WTC11 (cell line): ENCODE results near the gene MFSD12. TPM values are rescaled to one million over a fixed set of nuclear protein-coding genes. Genes with fewer than 3 reads are reported as not detected.

Experiments used
- ATAC-seq: fragments of 200-7000 bp; cut with Tn5 transposase; 2 replicates; pipeline ENCODE4 v1.10.0; 2021; ENCODE audit warnings: mild to moderate bottlenecking, moderate library complexity
- CTCF ChIA-PET: fragments of 300-600 bp; sonication (Branson Sonifier 250); formaldehyde crosslinking; loops from one replicate; lab custom pipeline; 2021; ENCODE audit warnings: antibody characterized with exemption; lab: Charles Lee
- POLR2A ChIA-PET: fragments of 350-600 bp; sonication (Branson Sonifier 250); formaldehyde crosslinking; loops from one replicate; lab custom pipeline; 2021; ENCODE audit warnings: antibody characterized with exemption; lab: Charles Lee
- DNase-seq: peaks from one replicate; pipeline ENCODE4 v3.0.0; 2021; ENCODE audit warnings: low spot score
- H3K27ac Mint-ChIP-seq: 2 replicates; pipeline ENCODE4 v1.8.0; 2021; ENCODE audit warnings: mixed read lengths
- H3K27me3 Mint-ChIP-seq: 2 replicates; pipeline ENCODE4 v1.8.0; 2021; ENCODE audit warnings: low read depth, mild to moderate bottlenecking, moderate library complexity, mixed read lengths
- H3K36me3 Mint-ChIP-seq: 2 replicates; pipeline ENCODE4 v1.8.0; 2021; ENCODE audit warnings: mixed read lengths
- H3K4me1 Mint-ChIP-seq: 2 replicates; pipeline ENCODE4 v1.8.0; 2022; ENCODE audit warnings: mixed read lengths
- H3K4me3 Mint-ChIP-seq: 2 replicates; pipeline ENCODE4 v1.8.0; 2021; ENCODE audit warnings: mild to moderate bottlenecking, moderate library complexity, mixed read lengths
- H3K9me3 Mint-ChIP-seq: 2 replicates; pipeline ENCODE4 v1.8.0; 2021; ENCODE audit warnings: mixed read lengths
- ATF3 ChIP-seq: sonication (generic); formaldehyde crosslinking; conservative IDR thresholded peaks from 2 replicates; pipeline ENCODE4 v1.8.1; 2022; ENCODE audit warnings: mild to moderate bottlenecking, missing genetic modification reagents
- CBFB ChIP-seq: sonication (generic); formaldehyde crosslinking; IDR thresholded peaks from 2 replicates; pipeline ENCODE4 v1.8.1; 2022; ENCODE audit warnings: mild to moderate bottlenecking, low read depth, missing genetic modification reagents
- CDX4 ChIP-seq: fragments of 250-450 bp; sonication (Bioruptor Pico); IDR thresholded peaks from 2 replicates; pipeline ENCODE4 v1.9.0; 2021; ENCODE audit warnings: moderate library complexity, mild to moderate bottlenecking, inconsistent platforms, borderline replicate concordance
- CREB1 ChIP-seq: sonication (generic); formaldehyde crosslinking; IDR thresholded peaks from 2 replicates; pipeline ENCODE4 v1.8.0; 2023; ENCODE audit warnings: mild to moderate bottlenecking, missing genetic modification reagents
- E2F4 ChIP-seq: sonication (generic); formaldehyde crosslinking; IDR thresholded peaks from 2 replicates; pipeline ENCODE4 v1.8.1; 2022; ENCODE audit warnings: low read depth, mild to moderate bottlenecking, moderate library complexity, missing genetic modification reagents, borderline replicate concordance
- ELF4 ChIP-seq: sonication (generic); formaldehyde crosslinking; IDR thresholded peaks from 2 replicates; pipeline ENCODE4 v1.8.1; 2022; ENCODE audit warnings: low read depth, mild to moderate bottlenecking, moderate library complexity, missing genetic modification reagents
- FOXK1 ChIP-seq: sonication (generic); formaldehyde crosslinking; IDR thresholded peaks from 2 replicates; pipeline ENCODE4 v1.8.0; 2022; ENCODE audit warnings: mild to moderate bottlenecking, moderate library complexity, missing genetic modification reagents
- NR1H2 ChIP-seq: sonication (generic); formaldehyde crosslinking; IDR thresholded peaks from 2 replicates; pipeline ENCODE4 v1.9.0; 2021; ENCODE audit warnings: mild to moderate bottlenecking, moderate library complexity, missing genetic modification reagents
- NR3C1 ChIP-seq: sonication (generic); formaldehyde crosslinking; conservative IDR thresholded peaks from 2 replicates; pipeline ENCODE4 v1.8.1; 2023; ENCODE audit warnings: low read depth, mild to moderate bottlenecking, missing genetic modification reagents
- ZNF416 ChIP-seq: fragments of 250-450 bp; sonication (Bioruptor Pico); IDR thresholded peaks from 2 replicates; pipeline ENCODE4 v1.9.0; 2021; ENCODE audit warnings: mild to moderate bottlenecking, inconsistent platforms
- total RNA-seq: library from RNA; stranded (reverse); gene quantifications from 3 replicates; pipeline ENCODE4 v1.2.3, GENCODE V29; 2021
- TF ChIP-seq, protein P1 (sequence below): sonication (generic); formaldehyde crosslinking; IDR thresholded peaks from 2 replicates; pipeline ENCODE4 v1.8.0; 2022; ENCODE audit warnings: missing genetic modification reagents
- TF ChIP-seq, protein P2 (sequence below): sonication (generic); formaldehyde crosslinking; IDR thresholded peaks from 2 replicates; pipeline ENCODE4 v1.8.1; 2023; ENCODE audit warnings: mild to moderate bottlenecking, missing genetic modification reagents, moderate library complexity
- TF ChIP-seq, protein P3 (sequence below): fragments of 250-450 bp; sonication (Bioruptor Pico); IDR thresholded peaks from 2 replicates; pipeline ENCODE4 v1.8.0; 2021; ENCODE audit warnings: mild to moderate bottlenecking
- TF ChIP-seq, protein P4 (sequence below): sonication (generic); formaldehyde crosslinking; IDR thresholded peaks from 2 replicates; pipeline ENCODE4 v1.8.0; 2022; ENCODE audit warnings: mild to moderate bottlenecking, missing genetic modification reagents
- TF ChIP-seq, protein P5 (sequence below): sonication (generic); formaldehyde crosslinking; IDR thresholded peaks from 2 replicates; pipeline ENCODE4 v1.8.1; 2022; ENCODE audit warnings: mild to moderate bottlenecking, moderate library complexity, missing genetic modification reagents

Gene MFSD12
- total RNA-seq, 1 experiment from 2014 or later: 59.9 TPM

GRCh38 chr19:3577723-3578344 lies 20.4 kb upstream of the MFSD12 start (continued):
- TF ChIP-seq, protein P1, sequence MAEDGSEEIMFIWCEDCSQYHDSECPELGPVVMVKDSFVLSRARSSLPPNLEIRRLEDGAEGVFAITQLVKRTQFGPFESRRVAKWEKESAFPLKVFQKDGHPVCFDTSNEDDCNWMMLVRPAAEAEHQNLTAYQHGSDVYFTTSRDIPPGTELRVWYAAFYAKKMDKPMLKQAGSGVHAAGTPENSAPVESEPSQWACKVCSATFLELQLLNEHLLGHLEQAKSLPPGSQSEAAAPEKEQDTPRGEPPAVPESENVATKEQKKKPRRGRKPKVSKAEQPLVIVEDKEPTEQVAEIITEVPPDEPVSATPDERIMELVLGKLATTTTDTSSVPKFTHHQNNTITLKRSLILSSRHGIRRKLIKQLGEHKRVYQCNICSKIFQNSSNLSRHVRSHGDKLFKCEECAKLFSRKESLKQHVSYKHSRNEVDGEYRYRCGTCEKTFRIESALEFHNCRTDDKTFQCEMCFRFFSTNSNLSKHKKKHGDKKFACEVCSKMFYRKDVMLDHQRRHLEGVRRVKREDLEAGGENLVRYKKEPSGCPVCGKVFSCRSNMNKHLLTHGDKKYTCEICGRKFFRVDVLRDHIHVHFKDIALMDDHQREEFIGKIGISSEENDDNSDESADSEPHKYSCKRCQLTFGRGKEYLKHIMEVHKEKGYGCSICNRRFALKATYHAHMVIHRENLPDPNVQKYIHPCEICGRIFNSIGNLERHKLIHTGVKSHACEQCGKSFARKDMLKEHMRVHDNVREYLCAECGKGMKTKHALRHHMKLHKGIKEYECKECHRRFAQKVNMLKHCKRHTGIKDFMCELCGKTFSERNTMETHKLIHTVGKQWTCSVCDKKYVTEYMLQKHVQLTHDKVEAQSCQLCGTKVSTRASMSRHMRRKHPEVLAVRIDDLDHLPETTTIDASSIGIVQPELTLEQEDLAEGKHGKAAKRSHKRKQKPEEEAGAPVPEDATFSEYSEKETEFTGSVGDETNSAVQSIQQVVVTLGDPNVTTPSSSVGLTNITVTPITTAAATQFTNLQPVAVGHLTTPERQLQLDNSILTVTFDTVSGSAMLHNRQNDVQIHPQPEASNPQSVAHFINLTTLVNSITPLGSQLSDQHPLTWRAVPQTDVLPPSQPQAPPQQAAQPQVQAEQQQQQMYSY (CRISPR knock-in tag): peak; percentile 55
- TF ChIP-seq CREB1 (no peak), NR1H2 (CRISPR knock-in tag) (no peak)

GRCh38 chr19:3576696-3577443 lies 19.5 kb upstream of the MFSD12 start:
- H3K4me1 Mint-ChIP-seq: peaks cover 18% of the 10 kb centered on the region
- H3K27ac Mint-ChIP-seq: peak overlapping the region; percentile 85
- H3K4me3 Mint-ChIP-seq: peak overlapping the region; percentile 75
- POLR2A ChIA-PET: interaction anchor here (0.7 to 3.3 kb wide), 9 partner anchors 9 to 292 kb away, joined by 3 to 12 read pairs (median 4); partner anchors contain the start of gene GIPC3
- H3K9me3 Mint-ChIP-seq: no peaks in the 10 kb centered on the region
- ATAC-seq (peak; percentile 7), DNase-seq (peak; percentile 91)
- CTCF ChIA-PET: interaction anchor here (0.6 to 6.5 kb wide), 28 partner anchors 9 to 411 kb away, joined by 3 to 115 read pairs (median 4); partner anchors contain the start of genes GIPC3, MFSD12, MRPL54 and PIP5K1C
- H3K27me3 Mint-ChIP-seq: peaks cover 18% of the 10 kb centered on the region
- peaks cover 8% of the 10 kb centered on the region for H3K36me3 Mint-ChIP-seq
- TF ChIP-seq CDX4 (CRISPR knock-in tag) (no peak), ZNF416 (0 out of 2 replicates have a peak, but pooled peaks have one; percentile 55), CBFB (CRISPR knock-in tag) (0 out of 2 replicates have a peak, but pooled peaks have one; percentile 71), ELF4 (CRISPR knock-in tag) (no peak), FOXK1 (CRISPR knock-in tag) (0 out of 2 replicates have a peak, but pooled peaks have one; percentile 29), NR3C1 (CRISPR knock-in tag) (no peak), ATF3 (CRISPR knock-in tag) (no peak), E2F4 (0 out of 2 replicates have a peak, but pooled peaks have one; percentile 5)
- TF ChIP-seq, protein P1 (CRISPR knock-in tag): peak; percentile 92
- TF ChIP-seq, protein P2, sequence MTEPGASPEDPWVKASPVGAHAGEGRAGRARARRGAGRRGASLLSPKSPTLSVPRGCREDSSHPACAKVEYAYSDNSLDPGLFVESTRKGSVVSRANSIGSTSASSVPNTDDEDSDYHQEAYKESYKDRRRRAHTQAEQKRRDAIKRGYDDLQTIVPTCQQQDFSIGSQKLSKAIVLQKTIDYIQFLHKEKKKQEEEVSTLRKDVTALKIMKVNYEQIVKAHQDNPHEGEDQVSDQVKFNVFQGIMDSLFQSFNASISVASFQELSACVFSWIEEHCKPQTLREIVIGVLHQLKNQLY: 0 out of 2 replicates have a peak, but pooled peaks have one; percentile 50
- TF ChIP-seq, protein P3, sequence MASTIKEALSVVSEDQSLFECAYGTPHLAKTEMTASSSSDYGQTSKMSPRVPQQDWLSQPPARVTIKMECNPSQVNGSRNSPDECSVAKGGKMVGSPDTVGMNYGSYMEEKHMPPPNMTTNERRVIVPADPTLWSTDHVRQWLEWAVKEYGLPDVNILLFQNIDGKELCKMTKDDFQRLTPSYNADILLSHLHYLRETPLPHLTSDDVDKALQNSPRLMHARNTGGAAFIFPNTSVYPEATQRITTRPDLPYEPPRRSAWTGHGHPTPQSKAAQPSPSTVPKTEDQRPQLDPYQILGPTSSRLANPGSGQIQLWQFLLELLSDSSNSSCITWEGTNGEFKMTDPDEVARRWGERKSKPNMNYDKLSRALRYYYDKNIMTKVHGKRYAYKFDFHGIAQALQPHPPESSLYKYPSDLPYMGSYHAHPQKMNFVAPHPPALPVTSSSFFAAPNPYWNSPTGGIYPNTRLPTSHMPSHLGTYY (CRISPR knock-in tag): no peak
- TF ChIP-seq, protein P4, sequence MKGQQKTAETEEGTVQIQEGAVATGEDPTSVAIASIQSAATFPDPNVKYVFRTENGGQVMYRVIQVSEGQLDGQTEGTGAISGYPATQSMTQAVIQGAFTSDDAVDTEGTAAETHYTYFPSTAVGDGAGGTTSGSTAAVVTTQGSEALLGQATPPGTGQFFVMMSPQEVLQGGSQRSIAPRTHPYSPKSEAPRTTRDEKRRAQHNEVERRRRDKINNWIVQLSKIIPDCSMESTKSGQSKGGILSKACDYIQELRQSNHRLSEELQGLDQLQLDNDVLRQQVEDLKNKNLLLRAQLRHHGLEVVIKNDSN (CRISPR knock-in tag): peak; percentile 26; the same call in 1 of the 2 replicates
- TF ChIP-seq, protein P5, sequence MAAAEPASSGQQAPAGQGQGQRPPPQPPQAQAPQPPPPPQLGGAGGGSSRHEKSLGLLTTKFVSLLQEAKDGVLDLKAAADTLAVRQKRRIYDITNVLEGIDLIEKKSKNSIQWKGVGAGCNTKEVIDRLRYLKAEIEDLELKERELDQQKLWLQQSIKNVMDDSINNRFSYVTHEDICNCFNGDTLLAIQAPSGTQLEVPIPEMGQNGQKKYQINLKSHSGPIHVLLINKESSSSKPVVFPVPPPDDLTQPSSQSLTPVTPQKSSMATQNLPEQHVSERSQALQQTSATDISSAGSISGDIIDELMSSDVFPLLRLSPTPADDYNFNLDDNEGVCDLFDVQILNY (CRISPR knock-in tag): 0 out of 2 replicates have a peak, but pooled peaks have one; percentile 51
